Measurements from ENCODE around the gene IRAK1. TPM values are rescaled to one million over a fixed set of nuclear protein-coding genes. Genes with fewer than 3 reads are reported as not detected.

Gene IRAK1
- polyA plus RNA-seq, 3 donors: 64.1 to 67.7 (median 64.2) TPM

Other genes starting within 250 kb of the IRAK1 start
- gene SRPK3, start 238.9 kb downstream of the IRAK1 start, polyA plus RNA-seq (ENCODE audit: insufficient read length in 3 of 3): 1 to 10 TPM; 1.2 to 2.7 (median 1.5) TPM
- 100 to 1,000 TPM in 1 of 3 donors, 10 to 100 TPM in 2; 87.3 to 103 (median 90.1) TPM for gene IDH3G, start 225.5 kb downstream of the IRAK1 start, polyA plus RNA-seq (ENCODE audit: insufficient read length in 3 of 3)
- gene SSR4, start 225.2 kb downstream of the IRAK1 start, polyA plus RNA-seq (ENCODE audit: insufficient read length in 3 of 3): 100 to 1,000 TPM; 156 to 181 (median 168) TPM
- 10 to 100 TPM in 2 of 3 donors, 1 to 10 TPM in 1; 8.4 to 12.0 (median 11.7) TPM for gene PDZD4, start 189.4 kb downstream of the IRAK1 start, polyA plus RNA-seq (ENCODE audit: insufficient read length in 3 of 3)
- 10 to 100 TPM; 54.8 to 71.6 (median 56.3) TPM for gene L1CAM, start 133.7 kb downstream of the IRAK1 start, polyA plus RNA-seq (ENCODE audit: insufficient read length in 3 of 3)
- gene AVPR2, start 115.2 kb downstream of the IRAK1 start, polyA plus RNA-seq (ENCODE audit: insufficient read length in 3 of 3): 1 to 10 TPM; 1.8 to 5.9 (median 2.4) TPM
- 10 to 100 TPM; 34.2 to 44.8 (median 40.7) TPM for gene ARHGAP4, start 93.6 kb downstream of the IRAK1 start, polyA plus RNA-seq (ENCODE audit: insufficient read length in 3 of 3)
- gene NAA10, start 84.9 kb downstream of the IRAK1 start, polyA plus RNA-seq (ENCODE audit: insufficient read length in 3 of 3): 10 to 100 TPM; 79.4 to 80.9 (median 79.6) TPM
- 10 to 100 TPM; 24.6 to 26.5 (median 24.7) TPM for gene RENBP, start 75.3 kb downstream of the IRAK1 start, polyA plus RNA-seq (ENCODE audit: insufficient read length in 3 of 3)
- gene HCFC1, start 48.1 kb downstream of the IRAK1 start, polyA plus RNA-seq (ENCODE audit: insufficient read length in 3 of 3): 10 to 100 TPM; 47.2 to 58.4 (median 51.1) TPM
- gene TMEM187, start 47.1 kb downstream of the IRAK1 start, polyA plus RNA-seq (ENCODE audit: insufficient read length in 3 of 3): 10 to 100 TPM in 1 of 3 donors, 1 to 10 TPM in 2; 5.9 to 11.7 (median 8.8) TPM
- 10 to 100 TPM; 30.7 to 38.5 (median 33.7) TPM for gene MECP2, start 77.8 kb upstream of the IRAK1 start, polyA plus RNA-seq (ENCODE audit: insufficient read length in 3 of 3)
- gene OPN1LW, start 124.3 kb upstream of the IRAK1 start, polyA plus RNA-seq (ENCODE audit: insufficient read length in 3 of 3): not detected
- not detected for gene OPN1MW, start 162.7 kb upstream of the IRAK1 start, polyA plus RNA-seq (ENCODE audit: insufficient read length in 3 of 3)
- gene OPN1MW2, start 199.9 kb upstream of the IRAK1 start, polyA plus RNA-seq (ENCODE audit: insufficient read length in 3 of 3): not detected
- gene OPN1MW3, start 237.7 kb upstream of the IRAK1 start, polyA plus RNA-seq (ENCODE audit: insufficient read length in 3 of 3): not detected